Caco-2 (cell line): ENCODE results near the gene GAPDHS. TPM values are rescaled to one million over a fixed set of nuclear protein-coding genes. Genes with fewer than 3 reads are reported as not detected.
A peak's percentile ranks its signal among the peaks of the same experiment; 100 is the strongest.

Experiments used
- BruUV-seq: library from RNA; stranded (reverse); fragments of 400-500 nt; replicated peaks from 2 replicates; lab custom pipeline; 2021; lab: Mats Ljungman, UMichigan
- CTCF ChIA-PET: fragments of 300-600 bp; sonication (Branson Sonifier 250); formaldehyde crosslinking; loops from one replicate; lab custom pipeline; 2022; ENCODE audit warnings: antibody characterized with exemption; lab: Charles Lee
- POLR2A ChIA-PET: fragments of 300-600 bp; sonication (Branson Sonifier 250); formaldehyde crosslinking; loops from one replicate; lab custom pipeline; 2022; ENCODE audit warnings: antibody characterized with exemption; lab: Charles Lee
- DNase-seq, 2 experiments: peaks; one replicate each; pipeline versions ENCODE4 v3.0.0 to v3.0.0-alpha.2; 2020 to 2022
- H3K27me3 ChIP-seq: replicated peaks from 2 replicates; pipeline ENCODE4 v1.6.0; 2011; ENCODE audit warnings: low read length; ENCODE audit not compliant: control insufficient read depth, insufficient read depth
- H3K36me3 ChIP-seq: 2 replicates; pipeline ENCODE4 v1.5.1; 2011; ENCODE audit warnings: low read length; ENCODE audit not compliant: control insufficient read depth, insufficient read depth
- H3K4me1 ChIP-seq: fragments of 250-450 bp; sonication (Bioruptor Pico); 2 replicates; pipeline ENCODE4 v1.5.1; 2020; ENCODE audit warnings: mild to moderate bottlenecking
- H3K4me3 ChIP-seq: 2 replicates; pipeline ENCODE4 v1.5.1; 2011; ENCODE audit warnings: low read depth, mild to moderate bottlenecking, control low read depth, low read length
- H3K9me3 ChIP-seq: fragments of 250-450 bp; sonication (Bioruptor Pico); 2 replicates; pipeline ENCODE4 v1.5.1; 2020; ENCODE audit warnings: mild to moderate bottlenecking, moderate library complexity
- H3K27ac Mint-ChIP-seq: one replicate; pipeline ENCODE4 v1.8.0; 2022; ENCODE audit warnings: mixed read lengths; ENCODE audit not compliant: unreplicated experiment
- H3K27me3 Mint-ChIP-seq: one replicate; pipeline ENCODE4 v1.8.0; 2022; ENCODE audit warnings: mixed read lengths; ENCODE audit not compliant: insufficient read depth, unreplicated experiment
- H3K36me3 Mint-ChIP-seq: one replicate; pipeline ENCODE4 v1.8.0; 2022; ENCODE audit warnings: mild to moderate bottlenecking, mixed read lengths; ENCODE audit not compliant: insufficient read depth, unreplicated experiment
- H3K4me1 Mint-ChIP-seq: one replicate; pipeline ENCODE4 v1.8.0; 2022; ENCODE audit warnings: low read depth, mixed read lengths; ENCODE audit not compliant: unreplicated experiment
- H3K4me3 Mint-ChIP-seq: one replicate; pipeline ENCODE4 v1.8.0; 2022; ENCODE audit warnings: mild to moderate bottlenecking, moderate library complexity, mixed read lengths; ENCODE audit not compliant: unreplicated experiment
- H3K9me3 Mint-ChIP-seq: one replicate; pipeline ENCODE4 v1.8.0; 2022; ENCODE audit warnings: mixed read lengths; ENCODE audit not compliant: unreplicated experiment
- CTCF ChIP-seq, 2 experiments: fragments of 200-600 bp in 1 of 2; IDR thresholded peaks; 1 replicate in 1 of 2; 2 replicates in 1 of 2; pipeline versions ENCODE4 v1.5.1 to v1.8.0; 2011 to 2022; ENCODE audit warnings: antibody characterized with exemption in 1 of 2, control low read depth in 1 of 2, inconsistent platforms in 1 of 2, low read depth in 1 of 2, low read length in 1 of 2, mild to moderate bottlenecking in 1 of 2, moderate library complexity in 1 of 2; ENCODE audit not compliant: insufficient read depth in 1 of 2, severe bottlenecking in 1 of 2, unreplicated experiment in 1 of 2
- intact Hi-C: fragments of 100-400 bp; cut with micrococcal nuclease; formaldehyde crosslinking; loops from one replicate; pipeline ENCODE4 v1.10.0; 2022; ENCODE audit not compliant: unreplicated experiment
- total RNA-seq: library from RNA; stranded (reverse); gene quantifications from 2 replicates; pipeline ENCODE4 v1.2.3, GENCODE V29; 2022

Gene GAPDHS
- total RNA-seq, 1 experiment from 2014 or later: not detected

GRCh38 chr19:35545001-35545854 is 12.0 kb downstream of the GAPDHS start, which contains the start of gene TMEM147:
TMEM147 (plus strand) TSS chr19:35545626; CDS start chr19:35545740, 114 bp downstream.
- Histone ChIP-seq H3K4me3 (peak within 1 kb of the TSS; percentile 90), H3K9me3 (no peaks in the 10 kb centered on the region), H3K27me3 (no peaks in the 10 kb centered on the region), H3K36me3 (peaks cover 3% of the 10 kb centered on the region; the same call in 1 of the 2 replicates), H3K4me1 (peaks cover 14% of the 10 kb centered on the region)
- no peak for TF ChIP-seq CTCF (IDR thresholded peaks at IDR 0.05; ENCODE audit: insufficient read depth in 1 of 2, low read depth in 1 of 2, low read length in 1 of 2, severe bottlenecking in 1 of 2, unreplicated experiment in 1 of 2)
- Mint-ChIP-seq H3K27ac (peak within 1 kb of the TSS; percentile 91), H3K36me3 (peaks cover 19% of the 10 kb centered on the region), H3K9me3 (no peaks in the 10 kb centered on the region), H3K4me3 (peak within 1 kb of the TSS; percentile 95), H3K4me1 (peaks cover 24% of the 10 kb centered on the region), H3K27me3 (no peaks in the 10 kb centered on the region)
- TSS peak; percentile 77 for BruUV-seq
- CTCF ChIA-PET: interaction anchor here (1.1 kb wide), 1 partner anchor 147 kb away, joined by 3 read pairs; no protein-coding TSS in a partner anchor
- intact Hi-C loops: loop anchor here (1.0 to 5.0 kb wide), 3 partner anchors 35 to 97 kb away; partner anchors contain the start of genes ETV2 and RBM42
- DNase-seq: peak; percentile 91 to 96
- POLR2A ChIA-PET: interaction anchor here (1.1 kb wide), 1 partner anchor 35 kb away, joined by 3 read pairs; no protein-coding TSS in a partner anchor

- DNase-seq: peak; percentile 65 to 68
- peaks cover 14% of the 10 kb centered on the region for H3K4me1 ChIP-seq
Measured at GRCh38 chr19:35545855-35546381, 12.7 kb downstream of the GAPDHS start.

More at GRCh38 chr19:35545855-35546381, 12.7 kb downstream of the GAPDHS start:
- Mint-ChIP-seq H3K4me3 (peak overlapping the region; percentile 95), H3K36me3 (peaks cover 19% of the 10 kb centered on the region), H3K27ac (peak overlapping the region; percentile 91), H3K27me3 (no peaks in the 10 kb centered on the region), H3K4me1 (peaks cover 24% of the 10 kb centered on the region), H3K9me3 (no peaks in the 10 kb centered on the region)
- intact Hi-C loops: loop anchor here (1.0 to 5.0 kb wide), 3 partner anchors 36 to 96 kb away; partner anchors contain the start of genes ETV2 and RBM42
- POLR2A ChIA-PET: no interaction called here
- Histone ChIP-seq H3K9me3 (no peaks in the 10 kb centered on the region), H3K36me3 (peaks cover 3% of the 10 kb centered on the region; the same call in 1 of the 2 replicates), H3K27me3 (no peaks in the 10 kb centered on the region), H3K4me3 (peak overlapping the region; percentile 90)
- no TSS peak for BruUV-seq
- TF ChIP-seq CTCF (IDR thresholded peaks at IDR 0.05; ENCODE audit: insufficient read depth in 1 of 2, low read depth in 1 of 2, low read length in 1 of 2, severe bottlenecking in 1 of 2, unreplicated experiment in 1 of 2): no peak
- CTCF ChIA-PET: interaction anchor here (0.5 to 1.6 kb wide), 2 partner anchors 36 to 98 kb away, joined by 3 read pairs; no protein-coding TSS in a partner anchor
